HG02884 (cell line): ENCODE data around the gene CCDC159.
"Not testable (repeated sequence)": the region's sequence is repeated elsewhere in the genome, so short reads cannot be mapped to it uniquely, and the experiment has no call there.

Source experiments
- ATAC-seq: cut with Tn5 transposase; IDR thresholded peaks from one replicate; pipeline ENCODE4 v1.9.1; 2021; ENCODE audit warnings: mild to moderate bottlenecking, moderate library complexity; ENCODE audit not compliant: unreplicated experiment

CCDC159 gene

DNA sequence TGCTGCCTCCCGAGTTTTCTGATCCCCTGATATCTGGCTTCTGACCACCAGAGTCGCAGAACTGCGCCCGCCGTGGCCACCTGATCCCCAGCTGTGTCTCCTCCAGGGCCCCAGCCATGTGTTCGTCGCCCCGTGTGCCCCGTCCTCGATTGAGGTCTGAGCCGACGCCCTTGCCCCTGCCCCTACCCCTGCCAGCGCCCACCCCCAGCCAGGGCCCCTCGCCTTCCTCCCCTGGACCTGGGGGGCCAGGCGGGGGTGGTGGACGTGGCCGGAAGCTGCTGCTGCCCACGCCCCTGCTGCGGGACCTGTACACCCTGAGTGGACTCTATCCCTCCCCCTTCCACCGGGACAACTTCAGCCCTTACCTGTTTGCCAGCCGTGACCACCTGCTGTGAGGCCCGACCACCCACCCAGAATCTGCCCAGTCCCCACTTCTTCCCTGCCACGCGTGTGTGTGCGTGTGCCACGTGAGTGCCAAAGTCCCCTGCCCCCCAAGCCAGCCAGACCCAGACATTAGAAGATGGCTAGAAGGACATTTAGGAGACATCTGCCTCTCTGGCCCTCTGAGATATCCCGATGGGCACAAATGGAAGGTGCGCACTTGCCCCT is 18.1 kb downstream of the CCDC159 start:
- no peak for ATAC-seq

DNA sequence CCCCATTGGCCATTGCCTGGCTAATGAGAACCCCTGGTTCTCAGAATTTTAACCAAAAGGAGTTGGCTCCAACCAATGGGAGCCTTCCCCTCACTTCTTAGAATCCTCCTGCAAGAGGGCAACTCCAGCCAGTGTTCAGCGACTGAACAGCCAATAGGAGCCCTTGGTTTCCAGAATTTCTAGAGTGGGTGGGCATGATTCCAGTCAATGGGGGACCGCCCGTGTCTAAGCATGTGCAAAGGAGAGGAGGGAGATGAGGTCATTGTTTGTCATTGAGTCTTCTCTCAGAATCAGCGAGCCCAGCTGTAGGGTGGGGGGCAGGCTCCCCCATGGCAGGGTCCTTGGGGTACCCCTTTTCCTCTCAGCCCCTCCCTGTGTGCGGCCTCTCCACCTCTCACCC is 18.6 kb downstream of the CCDC159 start:
- no peak for ATAC-seq

DNA sequence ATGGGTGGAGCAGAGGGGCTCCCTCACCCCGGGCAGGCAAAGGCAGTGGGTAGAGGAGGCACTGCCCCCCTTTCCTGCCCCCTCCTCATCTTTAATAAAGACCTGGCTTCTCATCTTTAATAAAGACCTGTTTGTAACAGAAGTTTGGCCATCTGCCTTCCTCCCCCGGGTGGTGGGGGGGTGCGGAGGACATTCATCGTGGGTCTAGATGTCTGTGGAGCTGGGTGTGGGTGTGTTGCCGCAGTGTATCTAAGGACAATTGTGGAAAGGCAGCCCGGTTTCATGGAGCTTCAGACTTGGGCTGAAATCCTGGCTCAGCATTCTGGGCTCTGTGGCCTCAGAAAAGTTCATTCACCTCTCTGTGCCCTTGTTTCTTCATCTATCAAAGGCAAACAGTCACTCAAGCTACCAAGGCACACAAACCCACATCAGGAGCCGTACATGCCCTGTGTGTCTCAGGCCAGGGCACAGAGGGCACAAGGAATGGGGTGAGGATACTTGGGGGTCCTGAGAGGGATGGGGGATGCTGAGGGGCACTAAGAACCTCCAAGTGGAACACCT is 19.3 kb downstream of the CCDC159 start:
- no peak for ATAC-seq

DNA sequence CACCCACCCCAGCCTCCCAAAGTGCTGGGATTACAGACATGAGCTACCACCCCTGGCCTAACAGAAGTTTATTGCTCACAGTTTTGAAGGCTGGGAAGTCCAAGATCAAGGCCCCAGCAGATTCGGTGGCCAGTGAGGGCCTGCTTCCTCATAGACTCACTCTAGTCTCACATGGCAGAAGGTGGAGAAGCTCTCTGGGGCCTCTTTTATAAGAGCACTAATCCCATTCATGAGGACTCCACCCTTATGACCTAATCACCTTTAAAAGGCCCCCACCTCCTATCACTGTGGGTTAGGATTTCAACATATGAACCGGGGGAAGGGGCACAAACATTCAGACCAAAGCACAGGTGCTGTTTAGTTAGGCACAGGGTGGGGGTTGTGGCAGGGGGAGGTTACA is 21.2 kb downstream of the CCDC159 start:
- no peak for ATAC-seq

DNA sequence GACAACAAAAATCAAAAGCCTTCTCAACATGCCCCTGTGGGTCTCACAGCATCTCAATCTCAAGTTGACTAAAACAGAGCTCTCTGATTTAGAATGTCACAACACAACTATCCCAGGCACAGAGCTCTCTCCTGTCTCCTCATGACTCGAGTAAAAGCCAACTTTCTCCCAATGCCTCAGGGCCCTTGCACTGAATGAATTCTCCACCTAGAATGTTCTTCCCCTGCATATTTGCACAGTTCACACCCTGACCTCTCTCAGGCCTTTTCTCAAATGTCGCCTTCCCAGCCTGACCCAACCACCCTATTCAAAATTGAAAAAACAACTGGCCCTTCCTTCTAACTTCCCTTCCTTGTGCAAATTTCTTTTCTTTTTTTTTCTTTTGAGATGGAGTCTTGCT is 24.4 kb downstream of the CCDC159 start:
- no peak for ATAC-seq

DNA sequence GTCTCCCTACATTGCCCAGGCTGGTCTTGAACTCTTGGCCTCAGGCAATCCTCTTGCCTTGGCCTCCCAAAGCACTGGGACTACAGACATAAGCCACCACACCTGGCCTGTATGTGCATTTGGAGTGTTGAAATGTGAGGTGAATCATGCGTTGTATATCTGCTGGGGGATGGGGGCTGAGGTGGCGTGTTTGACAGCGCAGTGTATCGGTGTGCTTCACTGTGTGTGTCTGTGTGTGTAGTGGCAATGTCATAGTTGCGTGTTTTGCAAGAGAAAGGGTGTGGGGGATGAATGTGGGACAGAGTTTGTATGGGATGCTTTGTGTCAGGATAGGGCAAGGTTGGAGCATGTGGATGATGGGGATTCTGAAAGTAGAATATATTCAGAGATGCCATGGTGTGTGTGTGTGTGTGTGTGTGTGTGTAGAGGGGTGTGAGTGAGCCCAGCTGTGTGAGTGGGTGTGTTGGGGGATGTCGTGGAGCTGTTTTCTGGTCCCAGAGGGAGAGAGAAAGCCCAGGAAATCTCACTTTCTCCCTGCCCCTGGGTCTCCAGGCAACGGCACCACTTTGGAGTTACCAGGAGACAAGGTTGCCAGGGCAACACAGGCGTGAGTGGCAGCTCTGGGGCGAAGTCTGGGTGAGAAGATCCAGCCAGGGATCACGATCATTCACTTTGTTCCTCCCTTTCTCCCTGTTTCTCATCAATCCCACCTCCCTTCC is 27.0 kb downstream of the CCDC159 start:
- no peak for ATAC-seq

DNA sequence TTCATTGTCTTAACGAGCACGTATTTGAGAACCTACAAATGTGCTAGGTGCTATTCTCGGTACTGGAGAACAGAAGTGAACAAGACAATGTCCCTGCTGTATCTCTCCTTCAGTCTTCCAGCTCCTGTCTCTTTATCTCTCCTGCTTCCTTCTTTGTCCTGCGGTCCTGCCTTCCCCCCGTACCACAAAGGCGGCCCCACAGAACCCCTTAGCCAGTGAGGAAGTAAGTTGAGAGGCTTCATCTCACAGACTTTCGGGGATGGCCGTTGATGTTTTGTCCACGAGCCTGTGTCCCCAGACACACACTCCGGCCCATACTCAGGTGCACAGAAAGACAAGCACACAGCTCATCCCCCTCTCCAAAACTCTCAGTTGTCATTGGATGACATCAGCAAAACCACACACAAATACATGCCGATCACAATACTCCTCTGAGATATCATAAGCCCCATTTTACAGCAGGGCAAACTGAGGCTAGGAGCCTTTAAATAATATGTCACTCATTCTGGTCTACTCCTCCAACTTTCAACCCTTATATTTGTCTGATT is 27.6 kb downstream of the CCDC159 start:
- ATAC-seq: no peak

DNA sequence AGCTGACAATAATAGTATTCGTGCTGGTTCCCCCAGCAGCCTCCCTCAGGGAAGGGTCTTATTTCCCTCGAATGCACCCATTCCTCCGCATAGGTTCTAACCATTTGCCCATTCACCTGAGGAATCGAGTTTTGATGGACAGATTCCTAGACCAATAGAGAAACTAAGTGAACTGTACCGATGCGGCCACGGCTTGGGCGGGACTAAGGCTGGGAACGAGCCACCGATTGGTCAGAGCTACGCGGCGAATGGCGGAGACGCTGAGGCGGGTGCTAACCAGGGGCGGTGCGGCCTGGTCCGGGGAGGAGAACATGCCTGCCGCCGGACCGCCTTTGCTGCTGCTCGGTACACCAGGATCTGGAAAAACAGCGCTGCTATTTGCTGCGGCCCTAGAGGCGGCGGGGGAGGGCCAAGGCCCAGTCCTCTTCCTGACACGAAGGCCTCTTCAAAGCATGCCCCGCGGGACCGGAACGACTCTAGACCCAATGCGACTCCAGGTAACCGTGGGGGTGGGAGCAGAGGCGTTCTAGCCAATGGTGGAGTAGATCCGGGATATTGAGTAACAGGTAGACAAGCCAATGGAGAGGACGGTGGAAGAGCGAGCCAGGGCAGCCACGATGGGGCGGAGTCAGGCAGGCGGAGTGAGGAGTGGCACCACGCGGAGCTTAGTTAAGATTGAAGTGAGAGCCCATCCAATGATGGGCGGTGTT is 28.3 kb downstream of the CCDC159 start, which contains the start of gene SWSAP1:
Gene SWSAP1 (plus strand): TSS at position 234 of the 710 bp plus-strand sequence. CDS start 15 bp downstream, at position 249.
- ATAC-seq: peak; percentile 85

DNA sequence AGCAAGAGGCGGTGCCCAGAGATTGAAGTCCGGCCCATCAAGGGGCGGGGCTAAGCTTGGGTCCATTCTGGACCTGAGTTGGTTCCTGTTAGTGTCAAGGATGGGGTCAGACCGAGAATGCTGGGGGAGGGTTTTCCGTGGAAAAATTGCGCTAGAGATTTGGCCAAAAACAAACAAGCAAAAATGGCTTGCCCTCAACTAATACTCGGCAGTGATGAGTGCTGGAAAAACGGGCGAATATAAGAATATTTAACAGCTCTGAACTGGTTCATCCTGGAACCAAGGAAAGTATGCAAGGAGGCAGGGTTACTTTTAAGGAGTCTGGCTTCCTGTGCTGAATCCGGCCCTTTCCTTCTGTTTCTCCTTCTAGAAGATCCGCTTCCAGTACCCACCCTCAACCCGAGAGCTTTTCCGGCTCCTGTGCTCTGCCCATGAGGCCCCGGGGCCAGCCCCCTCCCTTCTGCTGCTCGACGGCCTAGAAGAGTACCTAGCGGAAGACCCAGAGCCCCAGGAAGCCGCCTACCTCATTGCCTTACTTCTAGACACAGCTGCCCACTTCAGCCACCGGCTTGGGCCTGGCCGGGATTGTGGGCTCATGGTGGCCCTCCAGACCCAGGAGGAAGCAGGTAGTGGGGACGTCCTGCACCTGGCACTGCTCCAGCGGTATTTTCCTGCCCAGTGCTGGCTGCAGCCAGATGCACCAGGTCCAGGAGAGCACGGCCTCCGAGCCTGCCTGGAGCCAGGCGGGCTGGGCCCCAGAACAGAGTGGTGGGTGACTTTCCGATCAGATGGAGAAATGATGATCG is 29.0 kb downstream of the CCDC159 start:
- ATAC-seq: peak; percentile 29

DNA sequence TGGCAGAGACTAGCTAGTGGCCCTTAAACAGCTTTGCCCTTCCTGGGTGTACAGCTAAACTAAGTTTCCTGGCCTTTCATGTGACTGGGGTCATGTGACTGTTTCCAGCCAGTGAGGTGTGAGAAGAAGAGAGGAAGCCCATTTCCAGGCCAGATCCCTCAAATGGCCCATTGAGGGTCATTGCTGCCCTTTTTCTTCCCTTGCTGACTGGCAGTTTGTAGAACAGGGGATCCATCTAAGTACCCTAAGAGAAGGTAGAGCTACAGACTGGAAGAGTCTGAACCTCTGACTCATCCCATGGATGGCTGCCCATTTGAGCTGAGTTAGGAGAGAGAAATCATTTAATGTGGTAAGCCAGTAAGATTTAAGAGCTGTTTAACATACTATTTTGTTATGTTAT is 30.9 kb downstream of the CCDC159 start:
- no peak for ATAC-seq

DNA sequence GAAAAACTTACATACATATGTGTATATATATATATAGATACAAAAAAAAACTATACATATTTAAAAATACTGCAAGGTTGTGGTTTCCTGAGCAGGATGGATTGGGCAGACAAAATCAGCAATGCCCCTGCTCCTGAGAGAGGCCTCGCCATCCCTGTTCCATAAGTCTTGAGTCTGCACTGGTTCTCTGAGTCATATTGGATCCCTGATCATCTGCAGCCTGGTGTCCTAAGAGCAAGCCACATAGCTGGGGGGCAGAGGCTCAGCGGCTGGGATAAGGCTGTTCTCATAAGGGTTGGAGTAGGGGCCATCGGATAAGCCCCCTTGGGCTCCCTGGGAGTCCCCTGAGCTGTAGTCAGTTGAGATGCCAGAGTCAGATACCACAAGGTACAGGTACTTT is 31.4 kb downstream of the CCDC159 start:
- ATAC-seq: no peak

DNA sequence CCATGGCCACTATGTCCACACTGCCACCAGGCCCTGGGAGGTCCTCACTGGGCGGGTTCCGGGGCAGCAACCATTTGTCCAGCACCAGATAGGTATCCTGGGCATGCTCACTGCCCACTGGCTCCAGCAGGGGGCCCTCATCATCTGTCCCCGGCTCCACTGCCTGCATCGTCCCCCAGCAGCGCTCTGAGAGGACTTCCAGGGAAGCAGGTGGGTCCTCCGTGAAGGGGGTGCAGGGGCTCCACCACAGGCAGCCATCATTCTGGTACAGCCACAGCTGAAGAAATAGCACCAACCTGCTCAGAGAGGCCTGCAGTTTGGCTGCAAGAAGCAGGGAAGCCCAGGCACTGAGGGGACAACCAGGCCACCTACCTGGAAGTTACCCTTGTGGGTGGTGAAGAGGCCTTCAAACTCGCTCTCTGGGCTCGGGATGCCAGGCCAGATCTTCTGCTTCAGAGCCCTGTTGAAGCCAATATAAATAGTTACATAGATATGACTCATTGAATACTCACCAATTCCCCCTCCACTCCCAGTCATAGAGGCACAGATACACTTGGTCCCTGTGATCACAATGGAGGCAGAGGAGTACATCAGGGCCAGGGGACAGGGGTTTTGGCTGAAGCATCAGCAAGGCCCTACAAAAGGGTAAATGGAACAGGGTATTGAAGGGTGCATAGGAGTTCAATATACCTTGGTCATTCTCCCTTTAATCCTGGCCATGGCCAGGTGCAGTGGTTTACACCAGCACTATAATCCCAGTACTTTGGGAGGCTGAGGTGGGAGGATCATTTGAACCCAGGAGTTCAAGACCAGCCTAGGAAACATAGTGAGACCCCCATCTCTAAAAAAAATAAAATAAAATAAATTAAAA is 32.2 kb downstream of the CCDC159 start:
- no peak for ATAC-seq

DNA sequence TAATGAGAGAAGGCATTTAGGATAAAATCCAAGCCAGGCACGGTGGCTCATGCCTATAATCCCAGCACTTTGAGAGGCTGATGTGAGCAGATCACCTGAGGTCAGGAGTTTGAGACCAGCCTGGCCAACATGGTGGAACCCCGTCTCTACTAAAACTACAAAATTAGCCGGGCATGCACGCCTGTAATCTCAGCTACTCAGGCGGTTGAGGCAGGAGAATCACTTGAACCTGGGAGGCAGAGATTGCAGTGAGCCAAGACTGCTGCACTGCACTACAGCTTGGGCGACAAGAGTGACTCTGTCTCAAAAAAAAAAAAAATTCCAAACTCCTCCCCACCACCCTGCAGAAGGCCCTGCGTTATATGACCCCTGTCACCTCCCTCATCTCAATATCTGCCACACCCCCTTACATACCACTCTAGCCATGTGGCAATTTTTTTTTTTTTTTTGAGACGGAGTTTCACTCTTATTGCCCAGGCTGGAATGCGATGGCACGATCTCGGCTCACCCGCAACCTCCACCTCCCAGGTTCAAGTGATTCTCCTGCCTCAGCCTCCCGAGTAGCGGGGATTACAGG is 33.0 kb downstream of the CCDC159 start:
- not testable (repeated sequence) for ATAC-seq

DNA sequence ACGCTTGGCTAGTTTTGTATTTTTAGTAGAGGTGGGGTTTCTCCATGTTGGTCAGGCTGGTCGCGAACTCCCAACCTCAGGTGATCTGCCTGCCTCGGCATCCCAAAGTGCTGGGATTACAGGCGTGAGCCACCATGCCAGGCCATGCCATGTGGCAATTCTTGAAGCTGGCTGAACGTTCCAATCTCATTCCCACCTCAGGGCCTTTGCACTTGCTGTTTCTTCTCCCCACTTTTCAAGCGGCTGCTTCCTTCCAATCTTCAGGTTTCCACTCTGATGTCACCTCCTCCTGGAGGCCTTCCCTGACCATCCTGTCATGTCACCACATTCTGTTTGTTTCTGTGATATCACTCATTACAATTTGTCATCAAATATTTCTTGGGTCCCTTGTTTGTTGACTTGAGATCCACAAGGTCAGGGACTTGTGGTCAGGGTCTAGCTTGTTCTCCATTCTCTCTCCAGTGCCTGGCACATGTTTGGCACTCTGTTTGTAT is 33.6 kb downstream of the CCDC159 start:
- ATAC-seq: no peak

DNA sequence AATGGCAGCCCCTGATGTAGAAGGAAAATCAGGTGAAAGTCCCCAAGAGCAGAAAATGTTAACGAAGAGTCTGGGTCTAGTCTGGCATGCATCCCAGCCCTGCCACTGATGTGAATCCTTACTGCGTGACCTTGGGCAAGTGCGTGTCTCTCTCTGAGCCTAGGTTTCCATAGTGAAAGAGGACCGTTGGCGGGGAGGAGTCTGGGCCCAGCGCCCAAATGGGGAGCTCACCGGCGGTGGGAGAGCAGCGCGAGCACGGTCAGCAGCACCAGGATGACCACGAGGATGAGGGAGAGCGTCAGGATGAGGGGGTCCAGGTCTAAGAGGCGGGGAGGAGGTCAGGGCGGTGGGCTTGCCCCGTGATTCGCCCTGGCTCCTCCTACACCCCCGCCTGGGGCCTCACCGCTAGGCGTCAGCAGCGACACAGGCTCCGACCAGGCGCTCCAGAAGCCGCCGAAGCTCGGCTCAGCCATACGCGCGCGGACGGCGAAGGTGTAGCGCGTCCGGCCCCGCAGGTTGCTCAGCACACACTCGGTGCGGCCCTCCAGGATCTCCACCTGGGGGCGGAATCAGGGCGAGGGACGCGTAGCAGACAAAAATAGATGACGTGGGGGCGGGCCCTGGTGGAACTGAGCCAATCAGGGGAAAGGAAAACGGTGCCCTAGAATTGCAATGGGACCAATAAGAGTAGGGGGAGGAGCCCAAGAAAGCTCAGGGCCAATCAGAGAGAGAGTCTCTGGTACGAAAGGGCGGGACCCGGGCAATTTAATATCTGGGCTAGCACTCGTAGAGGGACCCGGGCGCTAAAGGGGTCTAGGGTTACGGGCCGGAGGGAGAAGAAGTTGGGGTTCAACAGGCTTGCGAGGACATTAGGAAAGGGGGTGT is 34.6 kb downstream of the CCDC159 start:
- ATAC-seq: peak; percentile 66

DNA sequence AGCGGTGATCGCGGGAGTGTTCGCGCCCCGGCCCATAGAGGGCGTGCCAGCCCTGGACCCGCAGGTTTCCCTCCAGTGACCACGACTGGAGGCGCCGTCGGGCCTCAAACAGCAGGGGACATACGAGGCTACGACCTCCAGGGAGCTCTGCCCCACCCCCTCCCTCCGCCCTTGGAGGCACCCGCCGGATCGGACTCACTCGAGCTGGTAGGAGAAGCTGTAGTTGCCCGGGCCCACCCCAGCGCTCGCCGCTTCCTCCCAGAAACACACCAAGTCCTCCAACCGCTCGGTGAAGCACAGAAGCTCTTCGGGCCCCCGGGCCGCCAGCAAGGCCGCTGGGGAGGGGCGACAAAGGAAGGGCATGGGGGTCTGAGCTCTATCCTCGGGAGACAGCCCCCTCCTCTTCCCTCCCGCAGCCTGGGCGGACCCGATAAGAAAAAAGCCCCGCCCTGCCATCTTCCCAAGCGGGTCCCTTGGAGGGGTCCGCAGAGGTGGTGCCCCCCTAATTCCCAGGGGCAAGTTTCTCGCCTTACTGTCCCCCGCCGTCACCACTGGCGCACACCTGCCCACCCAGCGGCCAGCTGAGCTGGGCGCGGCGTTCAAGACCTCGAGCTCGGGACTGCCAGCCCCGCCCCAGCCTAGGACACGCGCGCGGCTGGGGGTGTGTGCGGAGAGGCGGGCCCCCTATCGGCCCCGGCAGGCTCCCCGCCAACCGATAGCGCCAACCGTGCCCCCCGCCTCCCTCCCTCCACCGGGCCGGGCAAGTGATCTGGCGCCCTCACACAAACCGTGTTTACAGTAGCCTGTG is 36.8 kb downstream of the CCDC159 start:
- ATAC-seq: no peak

DNA sequence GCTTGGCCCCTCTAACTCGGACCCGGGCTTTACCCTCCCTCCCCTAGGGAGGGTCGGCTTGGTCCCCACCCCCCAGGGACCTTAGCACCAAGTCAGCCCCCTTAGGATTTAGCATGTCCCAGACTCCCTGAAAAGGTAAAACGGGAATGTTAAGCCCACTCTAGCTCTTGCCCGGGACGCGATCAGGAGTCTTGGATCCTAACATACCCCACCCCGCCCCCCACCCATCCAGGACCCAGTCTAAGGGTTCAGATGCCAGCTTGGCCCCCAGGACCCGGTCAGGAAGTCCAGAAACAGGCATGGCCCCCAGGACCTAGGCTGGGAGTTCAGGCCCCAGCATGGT is 37.4 kb downstream of the CCDC159 start:
- ATAC-seq: no peak

DNA sequence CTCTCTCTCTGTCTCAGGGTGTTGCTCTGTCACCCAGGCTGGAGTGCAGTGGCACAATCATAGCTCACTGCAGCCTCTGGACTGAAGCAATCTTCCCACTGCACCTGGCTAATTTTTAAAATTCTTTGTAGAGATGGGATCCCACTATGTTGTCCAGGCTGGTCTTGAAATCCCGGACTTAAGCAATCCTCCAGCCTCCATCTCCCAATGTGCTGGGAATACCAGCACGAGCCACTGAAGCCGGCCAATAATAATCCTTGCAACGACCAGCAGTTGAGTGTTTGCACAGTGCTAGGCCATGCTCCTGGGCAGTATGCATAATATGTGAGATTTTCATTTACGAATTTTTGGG is 38.4 kb downstream of the CCDC159 start:
- no peak for ATAC-seq
